H54 (cell line): ENCODE results near the gene NDFIP2.

Source experiments
- DNase-seq: peaks from one replicate; pipeline ENCODE4 v3.0.0; 2011; ENCODE audit warnings: low spot score, mixed read lengths; ENCODE audit not compliant: insufficient read length
- FAIRE-seq: peaks from 3 replicates; lab custom pipeline; 2011; peaks lifted over from hg19 to GRCh38; lab: Jason Lieb, UNC
- POLR2A ChIP-seq: IDR thresholded peaks from 2 replicates; pipeline ENCODE4 v1.6.1; 2011; ENCODE audit warnings: low read depth, mild to moderate bottlenecking, low read length

The NDFIP2 gene

GRCh38 chr13:79496188-79496587 lies 15.2 kb downstream of the NDFIP2 start:
- FAIRE-seq (no peak), DNase-seq (no peak)
- TF ChIP-seq POLR2A = no peak

- DNase-seq (no peak), FAIRE-seq (no peak)
- TF ChIP-seq POLR2A = no peak
These were observed 16.1 kb downstream of the NDFIP2 start for GRCh38 chr13:79497064-79497463.

- FAIRE-seq (no peak), DNase-seq (no peak)
- no peak for TF ChIP-seq POLR2A
These were observed 16.9 kb downstream of the NDFIP2 start for GRCh38 chr13:79497852-79498251.

GRCh38 chr13:79500829-79501228 lies 19.9 kb downstream of the NDFIP2 start:
- no peak for TF ChIP-seq POLR2A
- peak; percentile 20 for FAIRE-seq
- no peak for DNase-seq

- DNase-seq (no peak), FAIRE-seq (peak; percentile 84)
- TF ChIP-seq POLR2A = no peak
These were observed 20.7 kb downstream of the NDFIP2 start for GRCh38 chr13:79501538-79502232.

- DNase-seq (no peak), FAIRE-seq (no peak)
- TF ChIP-seq POLR2A = no peak
These were observed 22.0 kb downstream of the NDFIP2 start for GRCh38 chr13:79502859-79503468.

GRCh38 chr13:79503473-79504017 lies 22.6 kb downstream of the NDFIP2 start:
- FAIRE-seq (no peak), DNase-seq (no peak)
- TF ChIP-seq POLR2A = no peak

- TF ChIP-seq POLR2A = no peak
- DNase-seq (no peak), FAIRE-seq (peak; percentile 33)
These were observed 27.4 kb downstream of the NDFIP2 start for GRCh38 chr13:79508224-79508961.

- DNase-seq = no peak
- no peak for TF ChIP-seq POLR2A
These were observed 30.7 kb downstream of the NDFIP2 start for GRCh38 chr13:79511611-79512010.

GRCh38 chr13:79512950-79513349 lies 32.0 kb downstream of the NDFIP2 start:
- no peak for DNase-seq
- no peak for TF ChIP-seq POLR2A
- FAIRE-seq = no peak

More at GRCh38 chr13:79511611-79512010, 30.7 kb downstream of the NDFIP2 start:
- FAIRE-seq = no peak

- FAIRE-seq (no peak), DNase-seq (no peak)
- TF ChIP-seq POLR2A = no peak
These were observed 35.6 kb downstream of the NDFIP2 start for GRCh38 chr13:79516595-79516994.

GRCh38 chr13:79519255-79519654 lies 38.3 kb downstream of the NDFIP2 start:
- FAIRE-seq = peak; percentile 43
- TF ChIP-seq POLR2A = no peak
- DNase-seq = no peak

GRCh38 chr13:79522583-79522982 lies 41.6 kb downstream of the NDFIP2 start:
- DNase-seq (no peak), FAIRE-seq (peak; percentile 92)
- no peak for TF ChIP-seq POLR2A
